Gastrocnemius medialis (tissue), 4 donors: ENCODE results near the gene THAP4.

Experiments used
- POLR2A ChIP-seq, 2 donors: fragments of 450-650 bp; IDR thresholded peaks; one replicate each; pipeline ENCODE4 v1.6.1; 2017; ENCODE audit warnings: antibody characterized with exemption in 2 of 2, mild to moderate bottlenecking in 2 of 2, moderate library complexity in 2 of 2
- TF ChIP-seq, protein P1 (sequence below), 5 experiments: fragments of 450-650 bp in 3 of 5; fragments of 200-600 bp in 2 of 5; sonication (generic) in 2 of 5; IDR thresholded peaks in 4 of 5; conservative IDR thresholded peaks in 1 of 5; 1 replicate in 4 of 5; 2 replicates in 1 of 5; pipeline ENCODE4 v1.5.1; 2016 to 2019; ENCODE audit warnings: antibody characterized with exemption in 5 of 5, mild to moderate bottlenecking in 3 of 5, moderate library complexity in 3 of 5

DNA sequence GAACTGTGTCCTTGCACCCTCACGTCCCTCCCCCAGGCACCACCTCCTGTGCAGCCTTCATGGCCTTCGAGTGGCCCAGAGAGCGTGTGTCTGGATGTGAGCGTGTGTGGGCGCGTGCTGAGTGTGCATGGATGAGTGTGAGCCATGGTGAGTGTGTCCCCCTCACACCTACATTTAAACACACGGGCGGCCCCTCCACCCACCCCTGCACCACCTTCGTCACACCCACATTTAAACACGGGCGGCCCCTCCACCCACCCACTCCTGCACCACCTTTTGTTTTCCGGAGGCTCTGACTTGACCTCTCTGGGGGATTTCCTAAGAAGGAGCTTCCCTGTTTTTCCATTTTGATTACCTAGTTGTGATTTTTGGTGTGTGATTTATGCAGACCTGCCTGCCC is 31.9 kb upstream of the THAP4 start:
- TF ChIP-seq, protein P1, sequence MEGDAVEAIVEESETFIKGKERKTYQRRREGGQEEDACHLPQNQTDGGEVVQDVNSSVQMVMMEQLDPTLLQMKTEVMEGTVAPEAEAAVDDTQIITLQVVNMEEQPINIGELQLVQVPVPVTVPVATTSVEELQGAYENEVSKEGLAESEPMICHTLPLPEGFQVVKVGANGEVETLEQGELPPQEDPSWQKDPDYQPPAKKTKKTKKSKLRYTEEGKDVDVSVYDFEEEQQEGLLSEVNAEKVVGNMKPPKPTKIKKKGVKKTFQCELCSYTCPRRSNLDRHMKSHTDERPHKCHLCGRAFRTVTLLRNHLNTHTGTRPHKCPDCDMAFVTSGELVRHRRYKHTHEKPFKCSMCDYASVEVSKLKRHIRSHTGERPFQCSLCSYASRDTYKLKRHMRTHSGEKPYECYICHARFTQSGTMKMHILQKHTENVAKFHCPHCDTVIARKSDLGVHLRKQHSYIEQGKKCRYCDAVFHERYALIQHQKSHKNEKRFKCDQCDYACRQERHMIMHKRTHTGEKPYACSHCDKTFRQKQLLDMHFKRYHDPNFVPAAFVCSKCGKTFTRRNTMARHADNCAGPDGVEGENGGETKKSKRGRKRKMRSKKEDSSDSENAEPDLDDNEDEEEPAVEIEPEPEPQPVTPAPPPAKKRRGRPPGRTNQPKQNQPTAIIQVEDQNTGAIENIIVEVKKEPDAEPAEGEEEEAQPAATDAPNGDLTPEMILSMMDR (IDR thresholded peaks at IDR 0.05 in 4 of 5, conservative IDR thresholded peaks at IDR 0.05 in 1 of 5), result no peak
- TF ChIP-seq POLR2A (IDR thresholded peaks at IDR 0.05), result no peak
